Keratinocyte (primary cell): ENCODE results near the gene DMC1. TPM values are rescaled to one million over a fixed set of nuclear protein-coding genes. Genes with fewer than 3 reads are reported as not detected.

ENCODE experiments used
- DNase-seq: peaks from one replicate; pipeline ENCODE4 v3.0.0-alpha.2; 2011; ENCODE audit warnings: low read depth, missing footprints, low spot score
- FAIRE-seq: peaks from 2 replicates; lab custom pipeline; 2011; peaks lifted over from hg19 to GRCh38; lab: Jason Lieb, UNC
- H2AFZ ChIP-seq: 2 replicates; pipeline ENCODE4 v1.6.0; 2012; ENCODE audit warnings: low read length, control low read depth, inconsistent platforms; ENCODE audit not compliant: control insufficient read depth
- H3K27ac ChIP-seq: 2 replicates; pipeline ENCODE4 v1.5.1; 2011; ENCODE audit warnings: low read length; ENCODE audit not compliant: control insufficient read depth, insufficient read depth
- H3K27me3 ChIP-seq: 3 replicates; pipeline ENCODE4 v1.6.0; 2011; ENCODE audit warnings: low read length; ENCODE audit not compliant: control insufficient read depth, insufficient read depth; ENCODE audit errors: extremely low read depth
- H3K36me3 ChIP-seq, 2 experiments: 2 replicates in 1 of 2; 3 replicates in 1 of 2; pipeline ENCODE4 v1.5.1; 2011; ENCODE audit warnings: low read length in 2 of 2, mild to moderate bottlenecking in 1 of 2; ENCODE audit not compliant: control insufficient read depth in 2 of 2, insufficient read depth in 2 of 2; ENCODE audit errors: extremely low read depth in 1 of 2
- H3K4me1 ChIP-seq: 3 replicates; pipeline ENCODE4 v1.5.1; 2011; ENCODE audit warnings: low read length; ENCODE audit not compliant: control insufficient read depth, insufficient read depth; ENCODE audit errors: extremely low read depth
- H3K4me2 ChIP-seq: 3 replicates; pipeline ENCODE4 v1.6.0; 2011; ENCODE audit warnings: low read depth, low read length; ENCODE audit not compliant: control insufficient read depth, insufficient read depth; ENCODE audit errors: extremely low read depth
- H3K4me3 ChIP-seq, 3 experiments: fragments of 200-600 bp in 1 of 3; sonication (generic) in 1 of 3; 2 replicates in 2 of 3; 3 replicates in 1 of 3; pipeline ENCODE4 v1.5.1; 2011 to 2016; ENCODE audit warnings: low read length in 3 of 3, mild to moderate bottlenecking in 3 of 3, control low read depth in 2 of 3, inconsistent platforms in 1 of 3, low read depth in 1 of 3, mixed read lengths in 1 of 3, mixed run types in 1 of 3, moderate library complexity in 1 of 3; ENCODE audit not compliant: control insufficient read depth in 2 of 3, insufficient read depth in 2 of 3; ENCODE audit errors: extremely low read depth in 1 of 3
- H3K79me2 ChIP-seq: 2 replicates; pipeline ENCODE4 v1.6.0; 2012; ENCODE audit warnings: low read length; ENCODE audit not compliant: control insufficient read depth, insufficient read depth
- H3K9ac ChIP-seq: 3 replicates; pipeline ENCODE4 v1.6.0; 2011; ENCODE audit warnings: low read length; ENCODE audit not compliant: control insufficient read depth, insufficient read depth; ENCODE audit errors: extremely low read depth
- H3K9me1 ChIP-seq: 3 replicates; pipeline ENCODE4 v1.6.0; 2011; ENCODE audit warnings: low read length; ENCODE audit not compliant: control insufficient read depth, insufficient read depth; ENCODE audit errors: extremely low read depth
- H3K9me3 ChIP-seq: 2 replicates; pipeline ENCODE4 v1.5.1; 2012; ENCODE audit warnings: low read depth, low read length; ENCODE audit not compliant: control insufficient read depth
- H4K20me1 ChIP-seq: 3 replicates; pipeline ENCODE4 v1.6.0; 2011; ENCODE audit warnings: low read length; ENCODE audit not compliant: control insufficient read depth, insufficient read depth; ENCODE audit errors: extremely low read depth
- EZH2 ChIP-seq: IDR thresholded peaks from one replicate; pipeline ENCODE4 v1.6.1; 2012; ENCODE audit warnings: inconsistent platforms, mild to moderate bottlenecking, low read length, moderate library complexity
- dilution Hi-C: fragments of 300-500 bp; cut with MboI; formaldehyde crosslinking; loops from one replicate; pipeline ENCODE4 v1.7.0; 2020; ENCODE audit warnings: low sequenced_read_pairs; ENCODE audit not compliant: extremely low pct_ligation_motif_present
- polyA plus RNA-seq, 5 experiments: library from polyadenylated mRNA; depleted of rRNA in 3 of 5; stranded (reverse) in 3 of 5; stranded (forward) in 1 of 5; unstranded in 1 of 5; fragments of >200 nt; gene quantifications; 1 replicate in 1 of 5; 2 replicates in 3 of 5; 3 replicates in 1 of 5; pipeline versions ENCODE4 v1.2.1 to v1.2.3, GENCODE V29; 2011 to 2012; ENCODE audit warnings: missing spikeins in 2 of 5, low read depth in 1 of 5, low replicate concordance in 1 of 5
- TF ChIP-seq, protein P1 (sequence below), 3 experiments: IDR thresholded peaks in 1 of 3; conservative IDR thresholded peaks in 1 of 3; optimal IDR thresholded peaks in 1 of 3; 2 replicates in 2 of 3; 3 replicates in 1 of 3; pipeline versions ENCODE3 to v1.5.1; 2011; ENCODE audit warnings: low read length in 3 of 3, mild to moderate bottlenecking in 3 of 3, moderate library complexity in 2 of 3, control low read depth in 1 of 3, inconsistent platforms in 1 of 3; ENCODE audit not compliant: insufficient read depth in 2 of 3; ENCODE audit errors: extremely low read depth in 1 of 3

Gene DMC1
- polyA plus RNA-seq, 1 donor (not counting 4 experiments of a cell fraction or from before 2014, with no cell fraction given): 0.30 TPM

DNA sequence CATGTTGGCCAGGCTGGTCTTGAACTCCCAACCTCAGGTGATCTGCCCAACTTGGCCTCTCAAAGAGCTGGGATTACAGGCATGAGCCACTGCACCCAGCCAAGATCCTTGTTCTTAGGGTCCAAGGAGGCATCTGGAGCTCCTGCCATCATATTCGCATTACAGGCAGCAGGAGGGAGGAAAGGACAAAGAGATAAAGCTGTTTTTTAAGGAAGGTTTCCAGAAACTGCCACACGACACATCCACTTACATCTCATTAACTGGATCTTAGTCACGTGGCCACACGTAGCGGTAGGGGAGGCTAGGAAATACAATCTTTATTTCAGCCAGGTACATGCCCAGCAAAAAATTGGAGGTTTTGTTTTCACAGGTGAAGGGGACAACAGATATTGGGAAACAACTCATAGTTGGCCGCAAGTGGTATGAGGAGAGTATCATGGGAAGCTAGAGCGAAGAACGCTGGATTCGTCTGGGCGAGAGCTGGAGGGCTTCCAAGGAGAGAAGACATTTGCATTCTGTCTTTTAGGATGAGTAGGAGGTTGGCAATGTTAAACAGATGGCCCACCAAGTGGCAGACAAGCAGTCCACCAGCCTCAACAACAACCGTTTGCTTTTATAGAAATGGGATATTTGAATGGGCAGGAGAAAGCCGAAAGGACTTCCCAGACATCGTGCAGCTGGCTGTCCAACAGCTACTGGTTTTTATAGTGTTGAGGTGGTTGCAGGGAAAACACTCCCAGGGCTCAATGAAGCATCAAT is 39.2 kb upstream of the DMC1 start:
- dilution Hi-C loops: no loop called here
- Histone ChIP-seq H3K9ac (no peak overlapping the region), H2AFZ (no peak overlapping the region), H3K27me3 (no peaks in the 10 kb centered on the region), H3K4me3 (no peak overlapping the region), H3K79me2 (no peaks in the 10 kb centered on the region), H3K4me1 (peaks cover 7% of the 10 kb centered on the region), H3K27ac (no peak overlapping the region), H4K20me1 (no peaks in the 10 kb centered on the region), H3K4me2 (no peak overlapping the region), H3K36me3 (no peaks in the 10 kb centered on the region), H3K9me3 (no peaks in the 10 kb centered on the region), H3K9me1 (no peaks in the 10 kb centered on the region)
- TF ChIP-seq EZH2: no peak
- TF ChIP-seq, protein P1, sequence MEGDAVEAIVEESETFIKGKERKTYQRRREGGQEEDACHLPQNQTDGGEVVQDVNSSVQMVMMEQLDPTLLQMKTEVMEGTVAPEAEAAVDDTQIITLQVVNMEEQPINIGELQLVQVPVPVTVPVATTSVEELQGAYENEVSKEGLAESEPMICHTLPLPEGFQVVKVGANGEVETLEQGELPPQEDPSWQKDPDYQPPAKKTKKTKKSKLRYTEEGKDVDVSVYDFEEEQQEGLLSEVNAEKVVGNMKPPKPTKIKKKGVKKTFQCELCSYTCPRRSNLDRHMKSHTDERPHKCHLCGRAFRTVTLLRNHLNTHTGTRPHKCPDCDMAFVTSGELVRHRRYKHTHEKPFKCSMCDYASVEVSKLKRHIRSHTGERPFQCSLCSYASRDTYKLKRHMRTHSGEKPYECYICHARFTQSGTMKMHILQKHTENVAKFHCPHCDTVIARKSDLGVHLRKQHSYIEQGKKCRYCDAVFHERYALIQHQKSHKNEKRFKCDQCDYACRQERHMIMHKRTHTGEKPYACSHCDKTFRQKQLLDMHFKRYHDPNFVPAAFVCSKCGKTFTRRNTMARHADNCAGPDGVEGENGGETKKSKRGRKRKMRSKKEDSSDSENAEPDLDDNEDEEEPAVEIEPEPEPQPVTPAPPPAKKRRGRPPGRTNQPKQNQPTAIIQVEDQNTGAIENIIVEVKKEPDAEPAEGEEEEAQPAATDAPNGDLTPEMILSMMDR (optimal IDR thresholded peaks at IDR 0.05 in 1 of 3, IDR thresholded peaks at IDR 0.05 in 1 of 3, conservative IDR thresholded peaks at IDR 0.05 in 1 of 3; ENCODE audit: extremely low read depth in 1 of 3, insufficient read depth in 2 of 3, low read length in 3 of 3): no peak
- FAIRE-seq (no peak), DNase-seq (no peak)

DNA sequence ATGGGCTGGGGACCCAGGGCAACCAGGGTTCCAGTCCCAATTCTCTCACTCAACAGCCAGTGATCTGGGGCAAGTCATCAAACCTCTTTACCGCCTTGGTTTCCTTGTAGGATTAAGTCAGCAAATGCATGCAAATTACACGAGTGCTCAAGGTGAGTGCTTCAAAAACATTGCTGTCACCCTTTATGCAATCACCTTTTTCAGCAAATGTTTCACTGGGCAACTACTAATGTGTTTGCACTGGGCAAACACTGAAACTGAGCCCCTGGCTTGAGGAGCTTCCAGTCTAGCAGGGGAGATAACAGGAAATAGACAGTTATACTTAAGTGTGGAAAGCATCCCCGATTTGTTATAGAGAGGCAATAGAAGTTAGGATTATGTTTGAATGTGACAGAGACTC is 37.7 kb upstream of the DMC1 start:
- dilution Hi-C loops: no loop called here
- Histone ChIP-seq H4K20me1 (no peaks in the 10 kb centered on the region), H3K4me3 (no peak overlapping the region), H3K9me1 (no peaks in the 10 kb centered on the region), H3K4me1 (peaks cover 7% of the 10 kb centered on the region), H3K27ac (no peak overlapping the region), H3K36me3 (no peaks in the 10 kb centered on the region), H3K27me3 (no peaks in the 10 kb centered on the region), H3K9me3 (no peaks in the 10 kb centered on the region), H3K79me2 (no peaks in the 10 kb centered on the region), H3K4me2 (no peak overlapping the region), H2AFZ (no peak overlapping the region), H3K9ac (no peak overlapping the region)
- FAIRE-seq: no peak
- DNase-seq: no peak
- no peak for TF ChIP-seq EZH2
